Upper lobe of left lung (tissue), 4 donors: Measurements from ENCODE around the gene PARVB.

ENCODE experiments used
- EP300 ChIP-seq, 4 donors: sonication (generic); formaldehyde crosslinking; IDR thresholded peaks; one replicate each; pipeline ENCODE4 v1.5.1; 2017; ENCODE audit warnings: antibody characterized with exemption in 4 of 4, control low read depth in 2 of 4
- POLR2A ChIP-seq, 4 donors: fragments of 450-650 bp; IDR thresholded peaks; one replicate each; pipeline ENCODE4 v1.5.1; 2016 to 2017; ENCODE audit warnings: antibody characterized with exemption in 4 of 4, mild to moderate bottlenecking in 2 of 4
- POLR2AphosphoS5 ChIP-seq, 2 donors: sonication (generic); formaldehyde crosslinking; IDR thresholded peaks; one replicate each; pipeline ENCODE4 v1.5.1; 2017; ENCODE audit warnings: antibody characterized with exemption in 2 of 2
- TF ChIP-seq, protein P1 (sequence below), 6 experiments: fragments of 450-650 bp in 4 of 6; fragments of 200-600 bp in 2 of 6; sonication (generic) in 2 of 6; IDR thresholded peaks; one replicate each; pipeline ENCODE4 v1.5.1; 2016 to 2019; ENCODE audit warnings: antibody characterized with exemption in 6 of 6

DNA sequence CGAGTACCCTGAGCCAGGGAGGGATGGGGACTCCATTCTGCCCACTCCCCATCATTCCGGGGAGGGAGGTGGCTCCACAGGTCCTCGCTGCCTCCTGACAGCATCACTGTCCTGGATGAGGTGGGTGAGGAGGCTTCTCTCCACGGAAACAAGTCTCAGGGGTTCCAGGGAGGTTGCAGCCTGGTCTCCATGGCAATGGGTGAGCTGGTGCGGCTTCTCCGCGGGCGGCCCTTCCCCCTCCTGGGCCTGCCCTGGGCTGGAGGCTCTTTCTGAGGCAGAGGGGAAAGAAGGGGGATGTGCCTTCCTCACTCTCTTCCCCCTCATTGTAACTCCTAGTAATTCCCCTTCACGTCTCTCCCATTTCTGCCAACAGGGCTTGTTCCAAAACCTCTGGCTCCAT is 119.5 kb downstream of the PARVB start:
- TF ChIP-seq, protein P1, sequence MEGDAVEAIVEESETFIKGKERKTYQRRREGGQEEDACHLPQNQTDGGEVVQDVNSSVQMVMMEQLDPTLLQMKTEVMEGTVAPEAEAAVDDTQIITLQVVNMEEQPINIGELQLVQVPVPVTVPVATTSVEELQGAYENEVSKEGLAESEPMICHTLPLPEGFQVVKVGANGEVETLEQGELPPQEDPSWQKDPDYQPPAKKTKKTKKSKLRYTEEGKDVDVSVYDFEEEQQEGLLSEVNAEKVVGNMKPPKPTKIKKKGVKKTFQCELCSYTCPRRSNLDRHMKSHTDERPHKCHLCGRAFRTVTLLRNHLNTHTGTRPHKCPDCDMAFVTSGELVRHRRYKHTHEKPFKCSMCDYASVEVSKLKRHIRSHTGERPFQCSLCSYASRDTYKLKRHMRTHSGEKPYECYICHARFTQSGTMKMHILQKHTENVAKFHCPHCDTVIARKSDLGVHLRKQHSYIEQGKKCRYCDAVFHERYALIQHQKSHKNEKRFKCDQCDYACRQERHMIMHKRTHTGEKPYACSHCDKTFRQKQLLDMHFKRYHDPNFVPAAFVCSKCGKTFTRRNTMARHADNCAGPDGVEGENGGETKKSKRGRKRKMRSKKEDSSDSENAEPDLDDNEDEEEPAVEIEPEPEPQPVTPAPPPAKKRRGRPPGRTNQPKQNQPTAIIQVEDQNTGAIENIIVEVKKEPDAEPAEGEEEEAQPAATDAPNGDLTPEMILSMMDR (IDR thresholded peaks at IDR 0.05), result no peak
- no peak for TF ChIP-seq POLR2AphosphoS5 (IDR thresholded peaks at IDR 0.05)
- TF ChIP-seq POLR2A (IDR thresholded peaks at IDR 0.05), result no peak
- TF ChIP-seq EP300 (IDR thresholded peaks at IDR 0.05), result no peak
